Measurements from ENCODE around the gene LDHD.

LDHD gene

GRCh38 chr16:75139498-75139897, 22.9 kb upstream of the LDHD start:
- DNase-seq: no peak
- Histone ChIP-seq H2AFZ (ENCODE audit: low read length) (no peak overlapping the region), H3K79me2 (ENCODE audit: low read length) (no peaks in the 10 kb centered on the region), H3K4me2 (ENCODE audit: low read depth, low read length) (no peak overlapping the region), H3K9ac (ENCODE audit: low read length) (no peak overlapping the region), H3F3A (ENCODE audit: insufficient read depth, low read length) (no peaks in the 10 kb centered on the region), H3K4me1 (ENCODE audit: low read length) (no peaks in the 10 kb centered on the region), H3K27ac (ENCODE audit: low read length) (no peak overlapping the region), H3K27me3 (replicated peaks; ENCODE audit: insufficient read depth, low read length) (no peaks in the 10 kb centered on the region), H3K9me3 (replicated peaks; ENCODE audit: insufficient read depth, low read length) (no peaks in the 10 kb centered on the region), H4K20me1 (ENCODE audit: insufficient read depth, low read length) (no peaks in the 10 kb centered on the region), H3K9me2 (replicated peaks; ENCODE audit: insufficient read depth, low read length) (no peaks in the 10 kb centered on the region), H3K4me3 (ENCODE audit: low read length) (no peak overlapping the region), H3K36me3 (replicated peaks; ENCODE audit: insufficient read depth, low read length) (no peaks in the 10 kb centered on the region)
- no peak for TF ChIP-seq EZH2phosphoT487 (IDR thresholded peaks at IDR 0.05; ENCODE audit: low read length)
- TF ChIP-seq CTCF (IDR thresholded peaks at IDR 0.05; ENCODE audit: low read length): no peak
- TF ChIP-seq EZH2 (optimal IDR thresholded peaks at IDR 0.05; ENCODE audit: low read depth, low read length): no peak

GRCh38 chr16:75138636-75139035, 22.1 kb upstream of the LDHD start:
- H4K20me1 ChIP-seq (ENCODE audit: insufficient read depth, low read length): no peaks in the 10 kb centered on the region
- H3F3A ChIP-seq (ENCODE audit: insufficient read depth, low read length): no peaks in the 10 kb centered on the region
- no peak for DNase-seq
- H3K36me3 ChIP-seq (replicated peaks; ENCODE audit: insufficient read depth, low read length): no peaks in the 10 kb centered on the region
- H3K9ac ChIP-seq (ENCODE audit: low read length): no peak overlapping the region
- no peak overlapping the region for H2AFZ ChIP-seq (ENCODE audit: low read length)
- H3K4me3 ChIP-seq (ENCODE audit: low read length): no peak overlapping the region
- no peaks in the 10 kb centered on the region for H3K9me2 ChIP-seq (replicated peaks; ENCODE audit: insufficient read depth, low read length)
- no peak overlapping the region for H3K27ac ChIP-seq (ENCODE audit: low read length)
- no peaks in the 10 kb centered on the region for H3K9me3 ChIP-seq (replicated peaks; ENCODE audit: insufficient read depth, low read length)
- no peaks in the 10 kb centered on the region for H3K4me1 ChIP-seq (ENCODE audit: low read length)
- TF ChIP-seq EZH2 (optimal IDR thresholded peaks at IDR 0.05; ENCODE audit: low read depth, low read length): no peak
- H3K79me2 ChIP-seq (ENCODE audit: low read length): no peaks in the 10 kb centered on the region
- H3K4me2 ChIP-seq (ENCODE audit: low read depth, low read length): no peak overlapping the region
- H3K27me3 ChIP-seq (replicated peaks; ENCODE audit: insufficient read depth, low read length): no peaks in the 10 kb centered on the region

- H3K9ac ChIP-seq (ENCODE audit: low read length): no peak overlapping the region
- no peak overlapping the region for H3K27ac ChIP-seq (ENCODE audit: low read length)
- H3K4me2 ChIP-seq (ENCODE audit: low read depth, low read length): no peak overlapping the region
- no peak overlapping the region for H3K4me3 ChIP-seq (ENCODE audit: low read length)
- H3K9me3 ChIP-seq (replicated peaks; ENCODE audit: insufficient read depth, low read length): no peaks in the 10 kb centered on the region
- H3K36me3 ChIP-seq (replicated peaks; ENCODE audit: insufficient read depth, low read length): no peaks in the 10 kb centered on the region
- no peaks in the 10 kb centered on the region for H3F3A ChIP-seq (ENCODE audit: insufficient read depth, low read length)
- no peaks in the 10 kb centered on the region for H3K27me3 ChIP-seq (replicated peaks; ENCODE audit: insufficient read depth, low read length)
- H3K4me1 ChIP-seq (ENCODE audit: low read length): no peaks in the 10 kb centered on the region
- no peak overlapping the region for H2AFZ ChIP-seq (ENCODE audit: low read length)
- no peak for DNase-seq
- TF ChIP-seq CTCF (IDR thresholded peaks at IDR 0.05; ENCODE audit: low read length): no peak
- TF ChIP-seq EZH2 (optimal IDR thresholded peaks at IDR 0.05; ENCODE audit: low read depth, low read length): no peak
- no peak for TF ChIP-seq EZH2phosphoT487 (IDR thresholded peaks at IDR 0.05; ENCODE audit: low read length)
- no peaks in the 10 kb centered on the region for H4K20me1 ChIP-seq (ENCODE audit: insufficient read depth, low read length)
- no peaks in the 10 kb centered on the region for H3K79me2 ChIP-seq (ENCODE audit: low read length)
- H3K9me2 ChIP-seq (replicated peaks; ENCODE audit: insufficient read depth, low read length): no peaks in the 10 kb centered on the region
Observed at GRCh38 chr16:75138233-75138632, 21.7 kb upstream of the LDHD start.

- Histone ChIP-seq H3K4me2 (ENCODE audit: low read depth, low read length) (no peak overlapping the region), H2AFZ (ENCODE audit: low read length) (no peak overlapping the region), H3K4me3 (ENCODE audit: low read length) (no peak overlapping the region), H3K9me2 (replicated peaks; ENCODE audit: insufficient read depth, low read length) (no peaks in the 10 kb centered on the region), H3K27ac (ENCODE audit: low read length) (no peak overlapping the region), H3F3A (ENCODE audit: insufficient read depth, low read length) (no peaks in the 10 kb centered on the region), H3K27me3 (replicated peaks; ENCODE audit: insufficient read depth, low read length) (no peaks in the 10 kb centered on the region), H3K36me3 (replicated peaks; ENCODE audit: insufficient read depth, low read length) (no peaks in the 10 kb centered on the region), H3K9ac (ENCODE audit: low read length) (no peak overlapping the region), H4K20me1 (ENCODE audit: insufficient read depth, low read length) (no peaks in the 10 kb centered on the region), H3K9me3 (replicated peaks; ENCODE audit: insufficient read depth, low read length) (no peaks in the 10 kb centered on the region), H3K4me1 (ENCODE audit: low read length) (no peaks in the 10 kb centered on the region), H3K79me2 (ENCODE audit: low read length) (no peaks in the 10 kb centered on the region)
- DNase-seq: no peak
- TF ChIP-seq EZH2 (optimal IDR thresholded peaks at IDR 0.05; ENCODE audit: low read depth, low read length) (no peak), EZH2phosphoT487 (IDR thresholded peaks at IDR 0.05; ENCODE audit: low read length) (no peak), CTCF (IDR thresholded peaks at IDR 0.05; ENCODE audit: low read length) (no peak)
Observed at GRCh38 chr16:75131081-75131480, 14.5 kb upstream of the LDHD start.

Data from MM.1S (cell line).